GM18907 (cell line): Measurements from ENCODE around the gene MAN1C1.
"Not testable (repeated sequence)": the region's sequence is repeated elsewhere in the genome, so short reads cannot be mapped to it uniquely, and the experiment has no call there.

Source experiments
- ATAC-seq: cut with Tn5 transposase; IDR thresholded peaks from one replicate; pipeline ENCODE4 v1.9.1; 2021; ENCODE audit warnings: mild to moderate bottlenecking, moderate library complexity; ENCODE audit not compliant: unreplicated experiment

Gene MAN1C1

GRCh38 chr1:25732821-25733220 is 116.2 kb downstream of the MAN1C1 start:
- ATAC-seq: no peak

GRCh38 chr1:25733271-25733670 is 116.7 kb downstream of the MAN1C1 start:
- no peak for ATAC-seq

GRCh38 chr1:25734991-25735390 is 118.4 kb downstream of the MAN1C1 start:
- not testable (repeated sequence) for ATAC-seq

- ATAC-seq: no peak
These were observed 119.5 kb downstream of the MAN1C1 start for GRCh38 chr1:25735956-25736529.

- ATAC-seq: no peak
These were observed 120.5 kb downstream of the MAN1C1 start for GRCh38 chr1:25737130-25737529.

- no peak for ATAC-seq
These were observed 121.9 kb downstream of the MAN1C1 start for GRCh38 chr1:25738499-25738898.

- ATAC-seq: no peak
These were observed 122.8 kb downstream of the MAN1C1 start for GRCh38 chr1:25739341-25739740.

- ATAC-seq: no peak
These were observed 123.5 kb downstream of the MAN1C1 start for GRCh38 chr1:25740071-25740470.

- ATAC-seq: no peak
These were observed 125.7 kb downstream of the MAN1C1 start for GRCh38 chr1:25742316-25742715.

- no peak for ATAC-seq
These were observed 126.9 kb downstream of the MAN1C1 start for GRCh38 chr1:25743164-25744139.

- no peak for ATAC-seq
These were observed 127.6 kb downstream of the MAN1C1 start for GRCh38 chr1:25744140-25744581.

GRCh38 chr1:25744636-25745425 is 128.2 kb downstream of the MAN1C1 start:
- ATAC-seq: no peak

GRCh38 chr1:25746299-25747045 is 129.9 kb downstream of the MAN1C1 start:
- no peak for ATAC-seq

- no peak for ATAC-seq
These were observed 130.6 kb downstream of the MAN1C1 start for GRCh38 chr1:25747046-25747719.

- ATAC-seq: no peak
These were observed 132.1 kb downstream of the MAN1C1 start for GRCh38 chr1:25748531-25749205.

- ATAC-seq: no peak
These were observed 134.5 kb downstream of the MAN1C1 start for GRCh38 chr1:25750923-25751605.

- ATAC-seq: no peak
These were observed 138.0 kb downstream of the MAN1C1 start for GRCh38 chr1:25754470-25755181.

GRCh38 chr1:25755475-25756125 is 139.0 kb downstream of the MAN1C1 start:
- ATAC-seq: no peak
